ENCODE data around the gene LGALS3BP.
"Not testable (repeated sequence)": the region's sequence is repeated elsewhere in the genome, so short reads cannot be mapped to it uniquely, and the experiment has no call there.

LGALS3BP gene

DNA sequence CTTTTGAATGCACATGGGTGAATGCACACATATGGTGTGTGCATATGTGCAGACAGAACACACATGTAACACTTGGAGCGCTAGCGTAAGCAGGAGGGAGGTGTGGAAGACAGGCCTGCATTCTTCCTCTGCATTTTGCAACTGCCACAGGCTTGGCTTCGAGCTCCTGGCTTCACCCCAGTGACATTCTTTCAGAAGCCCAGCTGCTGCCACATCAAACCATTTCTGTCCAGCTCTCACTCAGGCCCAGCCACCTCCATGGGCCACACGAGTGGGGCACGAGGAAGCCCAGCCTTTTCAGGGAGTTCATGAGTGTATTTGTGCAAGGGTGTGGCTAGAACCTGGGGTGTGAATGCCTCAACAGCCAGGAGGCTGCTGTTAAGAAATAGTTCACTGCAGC lies 18.8 kb downstream of the LGALS3BP start:
- DNase-seq, result no peak

DNA sequence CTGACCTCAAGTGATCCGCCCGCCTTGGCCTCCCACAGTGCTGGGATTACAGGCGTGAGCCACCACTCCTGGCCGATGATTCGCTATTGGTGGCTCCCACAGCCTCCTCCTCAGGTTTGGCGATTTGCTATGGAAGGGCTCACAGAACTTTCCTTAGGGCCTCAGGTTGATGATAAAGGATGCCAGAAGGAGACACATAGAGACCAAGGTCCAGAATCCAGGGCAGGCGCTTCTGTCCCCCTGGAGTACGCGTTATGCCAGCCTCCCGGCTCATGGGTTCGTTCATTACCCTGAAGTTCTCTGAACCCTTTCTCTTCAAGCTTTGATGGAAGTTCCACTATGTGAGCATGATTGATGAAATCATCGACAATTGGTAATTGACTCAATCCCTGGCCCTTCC lies 19.9 kb downstream of the LGALS3BP start:
- DNase-seq, result no peak

DNA sequence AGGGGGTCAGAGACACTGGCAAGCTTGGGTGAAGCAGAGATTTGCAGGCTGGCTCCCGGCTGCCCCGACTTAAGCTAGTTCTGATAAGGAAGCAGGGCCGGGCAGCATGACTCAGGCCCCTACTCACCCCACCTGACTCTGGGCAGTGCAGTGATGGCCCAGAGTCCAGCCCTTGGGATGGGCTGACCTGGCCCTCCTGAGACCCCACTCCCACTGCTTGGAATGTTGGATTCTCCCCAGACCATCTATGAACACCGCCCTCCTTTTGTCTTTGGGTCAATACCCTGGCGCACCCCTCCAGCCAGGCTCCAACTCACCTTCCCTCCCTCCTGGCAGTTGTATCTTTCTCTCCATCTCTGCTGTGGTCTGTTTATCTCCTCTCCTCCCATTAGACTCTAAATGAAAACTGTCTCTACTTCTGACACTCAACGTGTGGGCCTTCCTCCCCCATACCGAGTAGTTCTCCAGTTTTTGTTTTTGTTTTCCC lies 21.0 kb downstream of the LGALS3BP start:
- DNase-seq, result no peak

DNA sequence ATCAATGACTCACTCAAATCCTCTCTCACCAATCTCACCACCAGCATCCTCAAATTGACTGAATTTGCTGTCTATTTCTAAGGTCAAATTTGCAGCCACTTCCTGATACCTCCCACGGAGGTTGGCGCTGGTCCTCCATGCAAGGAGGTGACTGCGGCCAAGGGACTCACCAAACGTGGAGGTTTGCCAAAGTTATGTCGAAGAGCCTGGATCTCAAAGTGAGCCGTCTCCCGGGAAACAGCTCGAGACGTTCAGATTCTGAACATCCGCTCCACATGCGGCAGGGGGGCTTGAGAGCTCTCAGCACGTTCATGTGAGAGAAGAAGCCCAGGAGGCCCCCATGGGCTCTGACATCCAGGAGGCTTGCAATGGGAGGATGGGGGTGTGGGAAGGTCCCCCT lies 22.6 kb downstream of the LGALS3BP start:
- DNase-seq, result no peak

DNA sequence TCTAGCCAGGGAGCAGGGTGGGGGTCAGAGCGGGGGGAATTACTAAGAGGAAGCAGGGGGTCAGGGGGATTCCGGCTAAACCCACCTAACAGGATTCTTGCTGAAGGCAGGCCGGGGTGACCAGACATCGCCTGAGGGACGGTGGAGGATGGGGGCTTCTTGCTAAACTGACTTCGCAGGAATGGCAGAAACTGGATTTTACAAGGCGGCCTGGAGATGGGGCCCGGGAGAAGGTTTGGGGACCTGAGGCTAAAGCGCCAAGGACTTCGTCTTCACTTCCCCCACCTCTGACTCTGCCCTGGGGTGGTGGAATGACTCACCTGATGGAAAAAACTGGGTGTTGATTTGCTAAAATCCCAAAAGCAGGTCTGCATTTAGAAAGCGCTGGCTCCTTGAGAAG lies 23.5 kb downstream of the LGALS3BP start:
- no peak for DNase-seq

DNA sequence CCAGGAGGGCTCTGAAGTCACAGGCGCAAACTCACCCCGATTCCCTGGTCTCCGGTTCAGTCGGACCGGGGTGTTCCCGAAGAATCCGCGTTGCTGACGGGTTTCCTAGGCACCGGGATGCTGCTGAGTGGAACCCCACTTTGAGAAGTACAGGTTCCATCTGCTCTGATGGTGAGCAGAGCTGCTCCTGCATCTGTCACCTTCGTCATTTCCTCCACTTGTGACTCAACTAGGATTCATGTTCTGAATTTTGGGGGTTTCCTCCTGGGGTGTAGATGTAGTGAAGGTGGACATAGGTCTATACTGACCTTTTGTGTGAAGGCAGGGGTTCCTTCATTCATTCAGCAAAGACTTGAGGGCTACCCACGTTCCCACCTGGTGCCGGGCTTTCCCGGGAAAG lies 25.0 kb downstream of the LGALS3BP start:
- no peak for DNase-seq

DNA sequence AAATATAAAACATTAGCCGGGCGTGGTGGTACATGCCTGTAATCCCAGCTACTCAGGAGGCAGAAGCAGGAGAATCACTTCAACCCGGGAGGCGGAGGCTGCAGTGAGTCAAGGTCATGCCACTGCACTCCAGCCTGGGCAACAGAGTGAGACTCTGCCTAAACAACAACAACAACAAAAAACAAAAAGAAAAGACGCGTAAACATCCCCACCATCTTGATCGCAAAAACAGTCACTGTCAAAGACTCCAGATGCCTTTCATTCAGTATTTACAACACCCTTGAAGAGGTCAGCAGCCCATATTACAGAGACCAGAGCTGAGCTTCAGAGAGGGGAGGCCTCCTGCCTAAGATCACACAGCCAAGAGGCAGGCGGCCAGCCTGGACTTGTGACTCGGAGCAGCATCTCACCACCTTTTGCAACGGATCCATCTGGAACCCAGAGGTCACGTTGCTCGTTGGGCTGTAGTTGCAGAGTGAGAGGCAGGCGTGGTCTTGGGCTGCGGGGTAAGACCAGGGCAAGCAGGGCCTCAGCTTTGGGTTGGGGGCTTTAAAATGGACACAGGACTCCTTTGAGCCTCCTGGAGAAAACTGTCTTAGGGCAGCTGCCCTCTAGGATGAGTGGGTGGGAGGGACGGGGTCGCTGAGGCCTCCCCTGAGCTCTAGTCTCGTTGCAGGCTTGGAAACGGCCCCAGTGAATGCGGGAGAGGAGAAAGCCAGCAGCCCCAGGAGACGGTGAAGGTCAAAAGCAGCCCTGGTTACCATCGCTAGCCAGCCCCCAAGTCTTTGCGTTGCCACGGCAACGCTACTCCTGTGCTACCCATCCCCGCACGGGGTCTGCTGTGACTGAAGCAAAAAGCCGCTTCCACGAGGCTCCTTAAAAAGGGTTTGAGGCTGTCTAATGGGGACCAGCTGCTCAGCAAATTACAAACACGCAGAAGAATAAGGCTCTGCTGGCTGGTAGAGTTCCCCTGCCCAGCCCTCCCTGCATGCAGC lies 26.1 kb downstream of the LGALS3BP start:
- no peak for DNase-seq

DNA sequence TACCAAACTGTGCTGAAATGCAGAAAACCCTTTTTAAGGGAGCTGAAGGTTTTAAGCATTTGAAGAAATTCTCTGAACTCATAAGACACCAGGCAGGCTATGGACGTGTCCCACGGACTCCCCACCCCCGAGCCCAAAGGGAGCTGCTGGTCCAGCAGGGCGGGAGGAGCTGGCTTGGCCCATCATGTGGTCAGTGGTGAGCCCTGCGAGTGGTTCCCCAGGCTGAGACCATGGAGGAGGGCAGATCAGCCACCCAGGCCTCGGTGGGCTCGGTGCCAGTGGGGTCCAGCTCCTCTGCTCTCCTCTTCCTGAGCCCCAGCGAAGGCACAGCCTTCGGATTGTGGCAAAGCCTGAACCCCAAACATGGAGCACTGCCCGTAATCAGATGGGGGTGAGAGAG lies 27.0 kb downstream of the LGALS3BP start:
- DNase-seq, result no peak

DNA sequence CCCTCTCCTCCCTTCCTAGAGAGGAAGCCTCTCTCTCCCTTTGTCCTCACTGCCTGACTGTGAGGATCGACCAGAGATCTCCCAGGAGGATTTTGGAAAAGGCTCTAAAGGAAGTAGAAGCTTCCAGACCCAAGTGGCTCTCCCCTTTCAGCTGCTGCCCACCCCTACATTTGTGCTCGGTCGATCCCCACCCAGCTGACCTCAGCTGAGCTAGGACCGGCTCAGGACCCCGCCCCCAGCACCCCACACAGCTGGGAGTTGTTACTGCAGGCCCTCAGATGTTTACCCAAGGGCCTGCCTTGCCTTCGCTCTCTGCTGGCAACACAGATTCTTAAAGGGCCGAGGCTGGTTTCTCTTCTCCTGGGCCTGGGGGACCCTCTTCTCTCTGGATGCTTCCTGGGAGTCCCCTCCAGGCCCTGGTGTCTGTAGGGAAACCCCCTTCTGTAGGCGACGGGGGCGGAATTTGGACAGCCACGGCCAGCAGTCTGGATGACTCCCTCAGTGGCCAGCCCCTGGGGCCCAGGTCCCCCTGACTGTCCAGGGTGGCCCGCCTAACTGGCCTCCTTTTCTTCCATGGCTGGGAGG lies 27.7 kb downstream of the LGALS3BP start:
- DNase-seq, result no peak

DNA sequence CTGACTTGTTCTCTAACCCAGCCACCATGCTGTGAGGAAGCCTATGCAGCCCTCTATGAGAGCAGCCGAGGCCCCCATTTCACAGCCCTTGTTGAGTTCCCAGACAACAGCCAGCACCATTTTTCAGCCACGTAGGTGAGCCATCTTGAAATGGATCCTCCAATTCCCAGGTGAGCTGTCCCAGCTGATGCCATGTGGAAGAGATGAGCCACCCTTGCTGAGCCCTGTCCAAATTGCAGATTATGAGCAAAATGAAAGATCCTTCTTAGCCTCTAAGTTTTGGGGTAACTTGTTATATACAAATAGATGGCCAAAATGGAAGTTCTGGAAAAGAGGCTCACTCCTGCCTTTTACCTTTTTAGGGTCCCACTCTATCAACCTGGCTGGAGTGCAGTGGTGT lies 28.9 kb downstream of the LGALS3BP start:
- DNase-seq, result no peak

DNA sequence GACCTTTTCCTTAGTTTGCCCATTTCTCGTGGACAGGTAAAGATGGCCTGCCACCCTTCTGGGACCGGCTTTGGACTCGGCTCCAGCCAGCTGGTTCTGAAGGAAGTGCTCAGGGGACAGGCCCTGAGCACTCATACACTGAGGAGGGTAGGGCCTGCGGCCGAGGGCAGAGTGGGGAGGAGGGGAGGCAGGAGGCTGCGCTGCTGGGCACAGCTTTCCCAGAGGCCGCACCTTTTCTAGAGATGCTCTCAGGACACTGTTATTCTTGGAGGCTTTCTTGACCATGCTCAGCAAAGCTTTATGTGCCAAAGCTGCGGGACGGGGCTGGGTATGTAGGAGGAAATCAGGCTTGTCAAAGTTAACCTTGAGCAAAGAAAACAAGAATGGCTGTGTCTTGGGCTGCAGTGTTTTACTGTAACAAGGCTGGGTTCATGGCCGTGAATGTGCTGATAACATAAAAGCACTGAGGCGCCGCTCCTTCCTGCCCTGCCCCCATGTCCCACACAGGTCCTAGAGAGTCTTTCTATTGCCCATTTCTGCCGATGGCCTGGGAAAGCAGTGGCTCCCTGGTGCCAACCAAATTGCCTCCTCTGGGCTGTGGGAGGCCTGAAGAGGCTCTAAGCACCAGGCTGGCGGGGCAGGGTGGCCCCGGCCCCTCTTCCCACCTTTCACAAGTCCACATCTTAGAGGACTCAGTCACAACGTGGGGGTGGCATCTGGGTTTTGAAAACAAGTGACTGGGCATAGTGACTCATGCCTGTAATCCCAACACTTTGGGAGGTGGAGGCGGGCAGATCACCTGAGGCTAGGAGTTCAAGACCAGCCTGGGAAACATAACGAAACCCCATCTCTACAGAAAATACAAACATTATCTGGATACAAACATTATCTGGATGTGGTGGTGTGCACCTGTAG lies 32.2 kb downstream of the LGALS3BP start:
- DNase-seq, result no peak

DNA sequence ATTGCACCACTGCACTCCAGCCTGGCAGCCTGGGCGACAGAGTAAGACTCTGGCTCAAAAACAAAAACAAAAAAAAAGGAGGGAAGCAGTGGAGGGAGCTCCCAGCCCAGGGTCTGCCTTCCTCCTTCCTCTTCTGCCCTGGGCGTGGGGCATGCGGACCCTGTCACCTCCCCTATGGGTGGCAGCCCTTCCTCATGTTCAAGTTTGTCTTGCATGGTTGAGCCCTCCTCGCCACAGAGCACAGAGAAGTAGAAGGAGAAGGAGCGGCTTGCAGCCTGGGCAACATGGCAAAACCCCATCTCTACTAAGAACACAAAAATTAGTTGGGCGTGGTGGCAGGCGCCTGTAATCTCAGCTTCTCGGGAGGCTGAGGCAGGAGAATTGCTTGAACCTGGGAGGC lies 33.1 kb downstream of the LGALS3BP start:
- no peak for DNase-seq

DNA sequence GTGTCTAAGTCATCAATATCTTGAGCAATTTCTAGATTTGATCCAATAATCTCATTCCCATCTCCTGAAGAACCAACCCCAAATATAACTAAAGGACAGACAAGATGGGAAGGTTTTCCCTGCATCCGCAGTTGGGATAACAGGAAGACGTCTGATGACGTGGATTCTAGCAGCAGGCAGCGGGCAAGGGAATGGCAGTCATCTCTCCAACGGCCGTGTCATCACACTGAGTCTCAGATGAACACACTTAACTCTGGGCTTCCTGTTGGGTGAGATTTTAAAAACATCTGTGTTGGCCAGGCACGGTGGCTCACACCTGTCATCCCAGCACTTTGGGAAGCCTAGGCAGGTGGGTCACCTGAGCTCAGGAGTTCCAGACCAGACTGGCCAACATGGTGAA lies 33.6 kb downstream of the LGALS3BP start:
- no peak for DNase-seq

DNA sequence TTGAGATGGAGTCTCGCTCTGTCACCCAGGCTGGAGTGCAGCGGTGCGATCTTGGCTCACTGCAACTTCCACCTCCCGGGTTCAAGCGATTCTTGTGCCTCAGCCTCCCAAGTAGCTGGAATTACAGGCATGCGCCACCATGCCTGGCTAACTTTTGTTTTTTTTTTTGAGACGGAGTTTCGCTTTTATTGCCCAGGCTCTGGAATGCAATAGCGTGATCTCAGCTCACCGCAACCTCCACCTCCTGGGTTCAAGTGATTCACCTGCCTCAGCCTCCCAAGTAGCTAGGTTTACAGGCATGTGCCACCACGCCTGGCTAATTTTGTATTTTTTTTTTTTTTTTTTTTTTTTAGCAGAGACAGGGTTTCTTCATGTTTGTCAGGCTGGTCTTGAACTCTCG lies 34.3 kb downstream of the LGALS3BP start:
- DNase-seq, result not testable (repeated sequence)

DNA sequence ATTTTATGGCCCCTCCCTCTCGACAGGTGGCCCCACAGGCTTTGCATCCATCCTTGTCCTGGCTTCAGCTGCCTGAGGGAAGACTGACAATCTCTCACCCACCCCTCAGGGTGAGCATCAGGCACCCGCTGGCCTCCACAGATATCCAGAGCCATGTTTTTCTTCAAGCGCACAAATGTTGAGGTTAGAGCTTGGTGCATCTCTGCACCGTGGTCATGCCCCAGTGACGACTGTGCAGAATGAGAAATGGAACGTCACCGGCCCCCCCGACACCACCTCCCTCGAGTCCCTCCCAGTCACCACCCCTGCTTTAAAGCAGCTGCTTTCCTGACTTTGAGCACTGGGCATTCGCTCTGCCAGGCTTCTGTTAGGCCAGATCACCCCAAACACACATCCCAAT lies 34.8 kb downstream of the LGALS3BP start:
- DNase-seq, result no peak

DNA sequence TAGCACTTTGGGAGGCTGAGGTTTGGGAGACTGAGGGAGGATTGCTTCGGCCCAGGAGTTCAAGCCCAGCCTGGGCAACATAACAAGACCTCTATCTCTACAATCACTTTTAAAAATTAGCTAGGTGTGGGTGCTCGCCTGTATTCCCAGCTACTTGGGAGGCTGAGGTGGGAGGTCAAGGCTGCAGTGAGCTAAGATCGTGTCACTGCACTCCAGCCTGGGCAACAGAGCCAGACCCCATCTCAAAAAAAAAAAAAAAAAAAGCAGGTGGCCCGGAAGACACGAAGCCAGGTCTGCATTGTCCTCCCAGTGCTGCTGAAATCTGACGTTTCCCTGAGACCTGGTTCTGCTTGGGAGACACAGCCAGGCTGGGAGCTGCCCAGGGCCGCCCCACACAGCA lies 35.7 kb downstream of the LGALS3BP start:
- DNase-seq, result no peak

DNA sequence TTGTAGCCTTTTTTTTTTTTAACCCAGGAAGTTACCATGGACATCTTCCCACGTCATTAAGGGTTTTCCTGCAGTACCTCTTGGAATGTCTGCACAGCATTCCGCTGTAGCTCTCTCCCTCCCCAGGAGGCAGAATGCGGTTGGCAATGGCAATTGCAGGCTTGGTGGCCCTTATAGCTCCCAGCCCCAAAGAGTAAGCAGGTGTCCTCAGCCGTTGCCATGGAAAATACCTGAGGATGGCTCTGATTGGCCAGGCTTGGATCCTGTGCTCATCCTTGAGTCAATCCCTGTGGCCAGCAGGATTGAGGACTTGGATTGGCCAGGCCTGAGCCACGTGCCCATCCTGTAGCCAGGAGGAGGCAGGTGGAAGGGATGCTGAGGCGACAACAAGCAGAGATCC lies 39.0 kb downstream of the LGALS3BP start:
- no peak for DNase-seq

DNA sequence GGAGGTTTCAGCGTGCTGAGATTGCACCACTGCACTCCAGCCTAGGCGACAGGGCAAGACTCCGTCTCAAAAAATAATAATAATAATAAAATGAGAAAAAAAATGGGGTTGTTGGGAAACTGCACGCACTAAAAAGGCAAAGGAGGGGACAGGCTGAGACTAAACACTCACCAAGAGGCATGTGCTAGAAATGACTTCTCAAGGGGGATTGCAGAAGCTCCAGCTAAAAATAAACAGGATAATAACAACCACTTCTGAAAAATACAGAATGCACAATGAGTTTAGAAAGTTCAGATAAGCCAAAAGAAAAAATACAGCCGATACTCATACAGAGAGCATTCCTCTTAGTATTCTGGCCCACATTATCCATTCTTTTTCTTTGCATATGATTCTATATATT lies 39.5 kb downstream of the LGALS3BP start:
- DNase-seq, result no peak

DNA sequence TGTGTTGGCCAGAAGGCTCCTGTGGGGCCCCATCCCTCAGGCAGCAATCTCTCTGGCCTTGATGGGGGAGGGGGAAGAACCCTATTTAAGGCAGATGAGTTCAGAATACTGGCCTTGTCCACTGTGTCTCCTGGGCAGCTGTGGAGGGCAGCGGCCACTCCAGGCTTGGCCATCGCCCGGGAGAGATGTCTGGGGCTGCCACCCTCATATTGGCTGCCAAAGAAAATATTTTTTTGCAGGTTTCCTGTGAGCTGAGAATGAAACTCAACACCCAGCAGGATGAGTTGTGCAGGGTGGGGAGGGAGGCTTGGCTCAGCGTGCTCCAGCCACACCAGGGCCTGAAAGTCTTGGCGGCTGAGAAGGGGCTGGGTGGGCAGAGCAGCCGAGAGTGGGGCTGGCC lies 40.1 kb downstream of the LGALS3BP start:
- DNase-seq, result no peak

DNA sequence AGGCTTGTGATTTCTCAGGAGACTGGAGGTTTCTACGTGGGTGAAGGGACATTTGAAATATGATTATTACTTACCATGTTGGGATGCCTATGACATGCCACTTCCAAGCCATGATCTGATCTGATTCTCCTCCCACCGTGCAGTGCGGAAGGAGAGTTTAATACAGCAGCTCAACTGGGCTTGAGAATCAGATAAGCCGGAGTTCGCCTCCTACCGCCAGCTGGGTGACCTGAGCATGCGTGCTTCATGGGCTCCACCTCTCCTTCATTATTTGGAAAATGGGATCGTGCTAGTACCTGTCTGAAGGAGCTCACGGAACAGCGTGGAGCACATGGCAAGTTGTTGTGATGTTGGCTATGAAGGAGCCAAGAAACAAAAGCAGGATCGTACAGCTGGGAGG lies 42.2 kb downstream of the LGALS3BP start:
- no peak for DNase-seq

DNA sequence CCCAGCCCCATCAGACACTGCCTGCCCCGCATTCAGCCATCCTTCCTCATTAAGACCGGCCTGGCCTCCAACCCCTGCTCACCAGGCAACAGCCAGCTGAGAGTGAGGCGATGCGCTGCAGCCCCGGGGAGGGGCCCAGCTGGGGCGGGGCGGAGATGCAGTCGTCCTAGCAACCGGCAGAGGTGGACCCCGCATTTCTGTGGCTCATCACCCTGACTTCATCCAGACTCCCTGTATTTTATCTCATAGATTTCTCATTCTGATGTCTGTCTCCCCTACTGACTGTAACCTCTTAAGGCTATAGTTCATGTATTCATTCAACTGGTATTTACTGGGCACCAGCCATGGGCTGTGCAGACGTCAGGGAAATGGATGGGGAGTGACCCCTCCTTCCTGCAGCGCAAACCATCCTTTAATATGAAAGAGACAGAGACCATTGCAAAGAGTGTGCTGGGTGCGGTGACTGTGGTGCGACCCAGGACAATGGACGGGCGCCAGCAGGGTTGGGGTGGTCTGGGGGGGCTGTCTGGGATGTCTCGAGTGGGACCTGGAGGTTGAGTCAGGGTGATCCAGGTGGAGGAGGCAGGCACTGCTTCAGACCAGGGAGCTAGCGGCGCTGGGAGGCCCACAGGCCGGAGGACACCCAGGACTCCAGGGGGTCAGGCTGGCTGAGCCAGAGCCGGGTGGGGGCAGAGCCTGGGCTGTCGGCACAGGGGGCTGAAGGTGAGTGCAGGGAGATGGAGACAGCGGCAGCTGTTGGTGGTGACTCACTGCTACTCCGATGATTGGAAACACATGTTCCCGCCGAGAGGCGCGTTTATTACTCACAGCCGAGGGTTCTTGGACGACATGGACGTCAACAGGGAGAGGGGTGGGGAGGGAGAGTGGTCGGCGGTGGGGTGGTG lies 44.1 kb downstream of the LGALS3BP start:
- DNase-seq, result no peak

Measured in activated gamma-delta T cell (primary cell).